Nephron (organoid): ENCODE results near the gene NEU2.
"Not testable (repeated sequence)": the region's sequence is repeated elsewhere in the genome, so short reads cannot be mapped to it uniquely, and the experiment has no call there.

Experiments used
- H3K27ac Mint-ChIP-seq, 3 experiments: 2 replicates each; pipeline ENCODE4 v1.8.0; 2020; ENCODE audit warnings: mixed read lengths in 3 of 3, mild to moderate bottlenecking in 2 of 3, moderate library complexity in 1 of 3
- H3K27me3 Mint-ChIP-seq: 2 replicates; pipeline ENCODE4 v1.8.0; 2021; ENCODE audit warnings: low read depth, mild to moderate bottlenecking, moderate library complexity, mixed read lengths
- H3K36me3 Mint-ChIP-seq: 2 replicates; pipeline ENCODE4 v1.8.0; 2020; ENCODE audit warnings: low read depth, mixed read lengths
- H3K4me1 Mint-ChIP-seq: 2 replicates; pipeline ENCODE4 v1.8.0; 2020; ENCODE audit warnings: mixed read lengths
- H3K4me3 Mint-ChIP-seq, 3 experiments: 2 replicates each; pipeline ENCODE4 v1.8.0; 2020; ENCODE audit warnings: mild to moderate bottlenecking in 3 of 3, mixed read lengths in 3 of 3, moderate library complexity in 2 of 3
- H3K9me3 Mint-ChIP-seq: 2 replicates; pipeline ENCODE4 v1.8.0; 2020; ENCODE audit warnings: mixed read lengths
- CTCF ChIP-seq, 3 experiments: fragments of 200-600 bp; sonication (generic); IDR thresholded peaks; one replicate each; pipeline ENCODE4 v1.5.0; 2021; ENCODE audit warnings: antibody characterized with exemption in 3 of 3; ENCODE audit not compliant: unreplicated experiment in 3 of 3

The NEU2 gene

GRCh38 chr2:233063269-233063975, 30.9 kb downstream of the NEU2 start:
- H3K27ac Mint-ChIP-seq = no peak overlapping the region
- no peaks in the 10 kb centered on the region for H3K9me3 Mint-ChIP-seq
- peaks cover 4% of the 10 kb centered on the region for H3K27me3 Mint-ChIP-seq
- no peak for TF ChIP-seq CTCF (IDR thresholded peaks at IDR 0.05; ENCODE audit: unreplicated experiment in 3 of 3)
- no peaks in the 10 kb centered on the region for H3K36me3 Mint-ChIP-seq
- H3K4me1 Mint-ChIP-seq = no peaks in the 10 kb centered on the region
- no peak overlapping the region for H3K4me3 Mint-ChIP-seq

- Mint-ChIP-seq H3K4me1 (no peaks in the 10 kb centered on the region), H3K36me3 (no peaks in the 10 kb centered on the region), H3K27me3 (peaks cover 7% of the 10 kb centered on the region), H3K9me3 (no peaks in the 10 kb centered on the region), H3K4me3 (no peak overlapping the region), H3K27ac (no peak overlapping the region)
- TF ChIP-seq CTCF (IDR thresholded peaks at IDR 0.05; ENCODE audit: unreplicated experiment in 3 of 3) = no peak
These were observed 31.5 kb downstream of the NEU2 start for GRCh38 chr2:233063976-233064411.

GRCh38 chr2:233064530-233065199, 32.2 kb downstream of the NEU2 start:
- H3K9me3 Mint-ChIP-seq = no peaks in the 10 kb centered on the region
- no peak for TF ChIP-seq CTCF (IDR thresholded peaks at IDR 0.05; ENCODE audit: unreplicated experiment in 3 of 3)
- no peak overlapping the region for H3K27ac Mint-ChIP-seq
- no peak overlapping the region for H3K4me3 Mint-ChIP-seq
- H3K4me1 Mint-ChIP-seq = no peaks in the 10 kb centered on the region
- peaks cover 7% of the 10 kb centered on the region for H3K27me3 Mint-ChIP-seq
- H3K36me3 Mint-ChIP-seq = no peaks in the 10 kb centered on the region

GRCh38 chr2:233065200-233065589, 32.7 kb downstream of the NEU2 start:
- H3K4me3 Mint-ChIP-seq, H3K36me3 Mint-ChIP-seq, H3K27me3 Mint-ChIP-seq, H3K9me3 Mint-ChIP-seq, H3K4me1 Mint-ChIP-seq, H3K27ac Mint-ChIP-seq: not testable (repeated sequence)

GRCh38 chr2:233065954-233066470, 33.5 kb downstream of the NEU2 start:
- no peaks in the 10 kb centered on the region for H3K4me1 Mint-ChIP-seq
- no peak for TF ChIP-seq CTCF (IDR thresholded peaks at IDR 0.05; ENCODE audit: unreplicated experiment in 3 of 3)
- H3K27me3 Mint-ChIP-seq = peaks cover 7% of the 10 kb centered on the region
- H3K9me3 Mint-ChIP-seq = no peaks in the 10 kb centered on the region
- H3K27ac Mint-ChIP-seq = no peak overlapping the region
- no peaks in the 10 kb centered on the region for H3K36me3 Mint-ChIP-seq
- no peak overlapping the region for H3K4me3 Mint-ChIP-seq

- no peak overlapping the region for H3K4me3 Mint-ChIP-seq
- H3K27me3 Mint-ChIP-seq = peaks cover 14% of the 10 kb centered on the region
- H3K4me1 Mint-ChIP-seq = no peaks in the 10 kb centered on the region
- no peak for TF ChIP-seq CTCF (IDR thresholded peaks at IDR 0.05; ENCODE audit: unreplicated experiment in 3 of 3)
- no peaks in the 10 kb centered on the region for H3K36me3 Mint-ChIP-seq
- H3K27ac Mint-ChIP-seq = no peak overlapping the region
- H3K9me3 Mint-ChIP-seq = peaks cover 4% of the 10 kb centered on the region
These were observed 36.4 kb downstream of the NEU2 start for GRCh38 chr2:233068762-233069418.
